HCT116 (cell line): ENCODE results near the gene RNF215. TPM values are rescaled to one million over a fixed set of nuclear protein-coding genes. Genes with fewer than 3 reads are reported as not detected.

Source experiments
- ATAC-seq: fragments of 200-7000 bp; cut with Tn5 transposase; 2 replicates; pipeline ENCODE4 v1.9.1; 2020; ENCODE audit warnings: mild to moderate bottlenecking, moderate library complexity
- BruUV-seq: library from RNA; stranded (reverse); fragments of 400-500 nt; replicated peaks from 2 replicates; lab custom pipeline; 2021; lab: Mats Ljungman, UMichigan
- CTCF ChIA-PET: fragments of 300-600 bp; sonication (Branson Sonifier 250); formaldehyde crosslinking; loops from one replicate; lab custom pipeline; 2021; ENCODE audit warnings: antibody characterized with exemption; lab: Charles Lee
- POLR2A ChIA-PET: fragments of 300-600, 350-600 bp; sonication (Branson Sonifier 250); formaldehyde crosslinking; loops from one replicate; lab custom pipeline; 2021; ENCODE audit warnings: antibody characterized with exemption; lab: Charles Lee
- RAD21 ChIA-PET, 2 experiments: fragments of 300-600 bp; sonication (Branson Sonifier 250); formaldehyde crosslinking; loops; one replicate each; lab custom pipeline; 2023; ENCODE audit warnings: low total read pairs in 2 of 2; ENCODE audit not compliant: uncharacterized antibody in 2 of 2, unreplicated experiment in 2 of 2, low non-redundant PET in 1 of 2; lab: Charles Lee
- DNase-seq: peaks from one replicate; pipeline ENCODE4 v3.0.0-alpha.2; 2010; ENCODE audit warnings: low read depth, low spot score
- H2AFZ ChIP-seq: fragments of 200-600 bp; shearing (Covaris generic), sonication (generic); 2 replicates; pipeline ENCODE4 v1.6.1; 2017; ENCODE audit warnings: low read depth, mixed run types, mixed read lengths, antibody characterized with exemption, low read length; ENCODE audit not compliant: poor library complexity, severe bottlenecking
- H3K27ac ChIP-seq: 2 replicates; pipeline ENCODE4 v1.5.1; 2012; ENCODE audit warnings: low read depth, low read length
- H3K27me3 ChIP-seq: fragments of 200-600 bp; sonication (generic); 2 replicates; pipeline ENCODE4 v1.6.1; 2016; ENCODE audit warnings: mixed run types, low read length, mixed read lengths; ENCODE audit not compliant: insufficient read depth
- H3K36me3 ChIP-seq, 2 experiments: fragments of 200-500 bp in 1 of 2; fragments of 200-600 bp in 1 of 2; sonication (Bioruptor generic) in 1 of 2; sonication (generic) in 1 of 2; 2 replicates each; pipeline versions ENCODE4 v1.5.1 to v1.6.1; 2014 to 2016; ENCODE audit warnings: low read length in 2 of 2, inconsistent platforms in 1 of 2, mixed read lengths in 1 of 2, mixed run types in 1 of 2; ENCODE audit not compliant: insufficient read depth in 2 of 2, control insufficient read depth in 1 of 2
- H3K4me1 ChIP-seq, 2 experiments: fragments of 200-600 bp in 1 of 2; sonication (generic) in 1 of 2; 2 replicates each; pipeline versions ENCODE4 v1.5.1 to v1.6.1; 2012 to 2017; ENCODE audit warnings: low read length in 2 of 2, inconsistent platforms in 1 of 2, mild to moderate bottlenecking in 1 of 2, mixed read lengths in 1 of 2, mixed run types in 1 of 2, moderate library complexity in 1 of 2; ENCODE audit not compliant: insufficient read depth in 2 of 2, control insufficient read depth in 1 of 2
- H3K4me2 ChIP-seq: fragments of 200-600 bp; sonication (generic); 2 replicates; pipeline ENCODE4 v1.6.1; 2017; ENCODE audit warnings: mixed run types, low read length, mixed read lengths
- H3K4me3 ChIP-seq, 2 experiments: fragments of 200-600 bp in 1 of 2; sonication (generic) in 1 of 2; replicated peaks in 1 of 2; 2 replicates each; pipeline ENCODE4 v1.5.1; 2011 to 2016; ENCODE audit warnings: low read length in 2 of 2, control low read depth in 1 of 2, low read depth in 1 of 2, mild to moderate bottlenecking in 1 of 2, mixed read lengths in 1 of 2, mixed run types in 1 of 2
- H3K79me2 ChIP-seq: fragments of 200-600 bp; sonication (generic); 2 replicates; pipeline ENCODE4 v1.6.1; 2017; ENCODE audit warnings: mild to moderate bottlenecking, mixed run types, low read length, moderate library complexity, mixed read lengths; ENCODE audit not compliant: insufficient read depth
- H3K9ac ChIP-seq: fragments of 200-600 bp; sonication (generic); 2 replicates; pipeline ENCODE4 v1.6.1; 2016; ENCODE audit warnings: low read length, mixed read lengths
- H3K9me2 ChIP-seq: fragments of 200-600 bp; sonication (generic), shearing (Covaris generic); 2 replicates; pipeline ENCODE4 v1.6.1; 2017; ENCODE audit warnings: mixed run types, mild to moderate bottlenecking, moderate library complexity; ENCODE audit not compliant: insufficient read depth
- H3K9me3 ChIP-seq, 2 experiments: fragments of 200-500 bp in 1 of 2; fragments of 200-600 bp in 1 of 2; sonication (Bioruptor generic) in 1 of 2; sonication (generic) in 1 of 2; 2 replicates each; pipeline ENCODE4 v1.6.1; 2014 to 2017; ENCODE audit warnings: low read length in 2 of 2, mixed read lengths in 2 of 2, inconsistent platforms in 1 of 2, low read depth in 1 of 2, mild to moderate bottlenecking in 1 of 2, mixed run types in 1 of 2, moderate library complexity in 1 of 2; ENCODE audit not compliant: control insufficient read depth in 1 of 2, insufficient read depth in 1 of 2
- H4K20me1 ChIP-seq: fragments of 200-600 bp; sonication (generic), shearing (Covaris generic); 2 replicates; pipeline ENCODE4 v1.6.1; 2017; ENCODE audit warnings: mixed run types, mild to moderate bottlenecking, moderate library complexity; ENCODE audit not compliant: insufficient read depth
- CBX3 ChIP-seq: IDR thresholded peaks from 2 replicates; pipeline ENCODE4 v1.6.1; 2012; ENCODE audit warnings: low read depth
- CEBPB ChIP-seq: IDR thresholded peaks from 2 replicates; pipeline ENCODE4 v1.6.1; 2012; ENCODE audit warnings: low read depth
- ELF1 ChIP-seq: IDR thresholded peaks from 2 replicates; pipeline ENCODE4 v1.6.1; 2012; ENCODE audit warnings: low read depth, borderline replicate concordance
- EZH2 ChIP-seq: fragments of 200-600 bp; sonication (generic); IDR thresholded peaks from 2 replicates; pipeline ENCODE4 v1.6.1; 2017; ENCODE audit warnings: antibody characterized with exemption, mixed run types
- RAD21 ChIP-seq: IDR thresholded peaks from 2 replicates; pipeline ENCODE4 v1.6.1; 2012; ENCODE audit warnings: low read depth, mild to moderate bottlenecking
- SIN3A ChIP-seq: IDR thresholded peaks from 2 replicates; pipeline ENCODE4 v1.6.1; 2012; ENCODE audit warnings: low read depth
- ZNF274 ChIP-seq: fragments of 200-500 bp; sonication (Bioruptor generic); IDR thresholded peaks from 2 replicates; pipeline ENCODE4 v1.6.1; 2014; ENCODE audit warnings: mild to moderate bottlenecking, low read depth, low read length, inconsistent platforms
- intact Hi-C: fragments of 100-400 bp; cut with micrococcal nuclease; formaldehyde crosslinking; loops from 2 replicates; pipeline ENCODE4 v1.10.0; 2022
- total RNA-seq: library from RNA; stranded (reverse); gene quantifications from one replicate; pipeline ENCODE4 v1.2.1, GENCODE V29; 2021; ENCODE audit not compliant: unreplicated experiment
- TF ChIP-seq, protein P1 (sequence below), 3 experiments: fragments of 200-600 bp in 1 of 3; sonication (generic) in 1 of 3; IDR thresholded peaks in 2 of 3; conservative IDR thresholded peaks in 1 of 3; 2 replicates each; pipeline ENCODE4 v1.5.1; 2012 to 2017; ENCODE audit warnings: low read depth in 2 of 3, low read length in 2 of 3, antibody characterized with exemption in 1 of 3, borderline replicate concordance in 1 of 3, control low read depth in 1 of 3, mild to moderate bottlenecking in 1 of 3, mixed read lengths in 1 of 3, mixed run types in 1 of 3, moderate library complexity in 1 of 3; ENCODE audit not compliant: insufficient read depth in 1 of 3

Gene RNF215
- total RNA-seq, 1 experiment from 2014 or later: 20.2 TPM

DNA sequence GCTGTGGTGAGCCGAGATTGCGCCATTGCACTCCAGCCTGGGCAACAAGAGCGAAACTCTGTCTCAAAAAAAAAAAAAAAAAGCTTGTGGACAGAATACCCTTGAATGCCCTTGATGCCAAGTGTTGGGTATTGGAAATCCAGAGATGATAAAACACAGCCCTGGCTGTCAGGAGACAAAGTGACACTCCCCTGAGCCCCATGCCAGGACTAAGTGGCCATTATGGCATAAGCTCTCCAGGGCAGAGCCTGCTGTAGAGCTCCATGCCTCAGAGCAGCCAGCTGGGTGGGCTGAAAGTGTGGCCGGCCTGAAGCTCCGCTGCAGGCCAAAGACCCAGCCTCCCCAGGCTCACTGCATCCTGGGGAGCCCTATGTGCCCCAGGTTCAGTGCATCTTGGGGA lies 4.9 kb downstream of the RNF215 start:
- Histone ChIP-seq H3K9ac (no peak overlapping the region), H3K79me2 (no peaks in the 10 kb centered on the region), H4K20me1 (no peaks in the 10 kb centered on the region), H3K4me1 (peaks cover 3 to 11% of the 10 kb centered on the region in 2 experiments; a peak in 3 of 4 replicates), H3K9me2 (no peaks in the 10 kb centered on the region), H3K4me3 (no peak overlapping the region), H3K9me3 (no peaks in the 10 kb centered on the region)
- no TSS peak for BruUV-seq
- ChIA-PET POLR2A (interaction anchor here (1.2 kb wide), 1 partner anchor 26 kb away, joined by 4 read pairs; the partner anchor contains the start of genes CCDC157 and SF3A1), CTCF (no interaction called here), RAD21 (no interaction called here)
- no peak for TF ChIP-seq ELF1
- no peak for TF ChIP-seq CBX3
- TF ChIP-seq, protein P1, sequence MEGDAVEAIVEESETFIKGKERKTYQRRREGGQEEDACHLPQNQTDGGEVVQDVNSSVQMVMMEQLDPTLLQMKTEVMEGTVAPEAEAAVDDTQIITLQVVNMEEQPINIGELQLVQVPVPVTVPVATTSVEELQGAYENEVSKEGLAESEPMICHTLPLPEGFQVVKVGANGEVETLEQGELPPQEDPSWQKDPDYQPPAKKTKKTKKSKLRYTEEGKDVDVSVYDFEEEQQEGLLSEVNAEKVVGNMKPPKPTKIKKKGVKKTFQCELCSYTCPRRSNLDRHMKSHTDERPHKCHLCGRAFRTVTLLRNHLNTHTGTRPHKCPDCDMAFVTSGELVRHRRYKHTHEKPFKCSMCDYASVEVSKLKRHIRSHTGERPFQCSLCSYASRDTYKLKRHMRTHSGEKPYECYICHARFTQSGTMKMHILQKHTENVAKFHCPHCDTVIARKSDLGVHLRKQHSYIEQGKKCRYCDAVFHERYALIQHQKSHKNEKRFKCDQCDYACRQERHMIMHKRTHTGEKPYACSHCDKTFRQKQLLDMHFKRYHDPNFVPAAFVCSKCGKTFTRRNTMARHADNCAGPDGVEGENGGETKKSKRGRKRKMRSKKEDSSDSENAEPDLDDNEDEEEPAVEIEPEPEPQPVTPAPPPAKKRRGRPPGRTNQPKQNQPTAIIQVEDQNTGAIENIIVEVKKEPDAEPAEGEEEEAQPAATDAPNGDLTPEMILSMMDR (IDR thresholded peaks at IDR 0.05 in 2 of 3, conservative IDR thresholded peaks at IDR 0.05 in 1 of 3; ENCODE audit: borderline replicate concordance in 1 of 3, insufficient read depth in 1 of 3, low read depth in 2 of 3, low read length in 2 of 3): no peak
- TF ChIP-seq ZNF274: no peak
- TF ChIP-seq SIN3A: no peak
- TF ChIP-seq CEBPB: no peak
- no peak for TF ChIP-seq EZH2
- TF ChIP-seq, all 23 proteins: peak for 0
- H3K27me3 ChIP-seq: no peaks in the 10 kb centered on the region
- no peak overlapping the region for H3K4me2 ChIP-seq
- no peak overlapping the region for H2AFZ ChIP-seq
- DNase-seq: no peak
- intact Hi-C loops: no loop called here
- no peak overlapping the region for H3K27ac ChIP-seq
- H3K36me3 ChIP-seq: 0 out of 4 replicates have a peak, but pooled peaks cover 0 to 4% of the 10 kb centered on the region in 2 experiments
- no peak for ATAC-seq

- H4K20me1 ChIP-seq: no peaks in the 10 kb centered on the region
- 0 out of 4 replicates have a peak, but pooled peaks cover 0 to 4% of the 10 kb centered on the region in 2 experiments for H3K36me3 ChIP-seq
- no peak overlapping the region for H2AFZ ChIP-seq
- H3K27ac ChIP-seq: no peak overlapping the region
- DNase-seq: no peak
- H3K9me2 ChIP-seq: no peaks in the 10 kb centered on the region
- no peaks in the 10 kb centered on the region for H3K79me2 ChIP-seq
- intact Hi-C loops: no loop called here
- no peaks in the 10 kb centered on the region for H3K27me3 ChIP-seq
- no peak overlapping the region for H3K9ac ChIP-seq
- H3K9me3 ChIP-seq: no peaks in the 10 kb centered on the region
- no peak overlapping the region for H3K4me3 ChIP-seq
- TF ChIP-seq ZNF274: no peak
- TF ChIP-seq RAD21: no peak
- TF ChIP-seq CEBPB: no peak
- POLR2A ChIA-PET: no interaction called here
- peaks cover 2 to 5% of the 10 kb centered on the region in 2 experiments; a peak in 3 of 4 replicates for H3K4me1 ChIP-seq
- RAD21 ChIA-PET: no interaction called here
- no peak for ATAC-seq
- CTCF ChIA-PET: no interaction called here
- no peak overlapping the region for H3K4me2 ChIP-seq
- BruUV-seq: no TSS peak
Observed at GRCh38 chr22:30381264-30381663, 5.9 kb downstream of the RNF215 start.
